ENCODE results near the gene GFPT1.

The GFPT1 gene

DNA sequence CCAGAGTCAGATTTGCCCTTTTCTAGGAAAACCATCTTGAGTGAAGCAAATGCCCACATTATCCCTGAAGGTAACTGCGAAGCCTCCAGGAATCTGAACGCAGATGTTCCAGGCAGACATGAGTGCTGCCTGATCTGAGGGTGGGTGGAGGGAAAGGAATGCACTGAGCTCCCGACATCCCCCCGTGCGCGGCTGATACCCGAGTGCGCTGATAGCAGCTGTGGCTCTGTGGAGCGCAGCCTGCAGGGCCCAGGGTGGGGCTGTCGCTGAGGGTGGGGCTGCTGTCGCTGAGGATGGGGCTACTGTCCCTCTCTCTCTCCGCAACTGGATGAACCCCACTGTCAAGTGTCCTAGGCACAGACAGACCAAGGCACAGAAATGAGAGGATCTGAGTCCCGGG, 82.4 kb downstream of the GFPT1 start:
- Histone ChIP-seq H3K4me3 (ENCODE audit: low read depth in 1 of 2, low read length in 2 of 2) (no peak overlapping the region), H3K9me3 (ENCODE audit: low read length) (no peaks in the 10 kb centered on the region), H3K9ac (ENCODE audit: low read length) (no peak overlapping the region), H3K4me1 (ENCODE audit: insufficient read depth, low read length) (peaks cover 29% of the 10 kb centered on the region), H3K36me3 (ENCODE audit: insufficient read depth, low read length) (no peaks in the 10 kb centered on the region), H3K27me3 (ENCODE audit: control insufficient read depth in 1 of 2, insufficient read depth in 2 of 2, low read length in 2 of 2) (no peaks in the 10 kb centered on the region), H3K27ac (ENCODE audit: low read depth, low read length) (no peak overlapping the region)

DNA sequence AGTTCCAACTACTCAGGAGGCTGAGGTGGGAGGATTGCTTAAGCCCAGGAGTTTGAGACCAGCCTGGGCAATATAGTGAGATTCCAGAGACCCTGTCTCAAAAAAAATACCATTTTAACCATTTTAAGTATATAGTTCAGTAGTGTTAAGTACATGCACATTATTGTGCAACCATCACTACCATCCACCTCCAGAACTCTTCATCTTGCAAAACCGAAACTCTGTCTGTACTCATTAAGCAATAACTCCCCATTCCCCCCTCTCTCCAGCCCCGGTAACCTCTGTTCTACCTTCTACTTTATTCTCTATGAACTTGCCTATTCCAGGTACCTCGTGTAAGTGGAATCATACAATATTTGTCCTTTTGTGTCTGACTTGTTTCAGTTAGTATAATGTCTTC, 86.4 kb downstream of the GFPT1 start:
- Histone ChIP-seq H3K36me3 (ENCODE audit: insufficient read depth, low read length) (no peaks in the 10 kb centered on the region), H3K9me3 (ENCODE audit: low read length) (no peaks in the 10 kb centered on the region), H3K4me3 (ENCODE audit: low read depth in 1 of 2, low read length in 2 of 2) (no peak overlapping the region), H3K27ac (ENCODE audit: low read depth, low read length) (no peak overlapping the region), H3K27me3 (ENCODE audit: control insufficient read depth in 1 of 2, insufficient read depth in 2 of 2, low read length in 2 of 2) (no peaks in the 10 kb centered on the region), H3K4me1 (ENCODE audit: insufficient read depth, low read length) (peaks cover under 1% of the 10 kb centered on the region), H3K9ac (ENCODE audit: low read length) (no peak overlapping the region)

DNA sequence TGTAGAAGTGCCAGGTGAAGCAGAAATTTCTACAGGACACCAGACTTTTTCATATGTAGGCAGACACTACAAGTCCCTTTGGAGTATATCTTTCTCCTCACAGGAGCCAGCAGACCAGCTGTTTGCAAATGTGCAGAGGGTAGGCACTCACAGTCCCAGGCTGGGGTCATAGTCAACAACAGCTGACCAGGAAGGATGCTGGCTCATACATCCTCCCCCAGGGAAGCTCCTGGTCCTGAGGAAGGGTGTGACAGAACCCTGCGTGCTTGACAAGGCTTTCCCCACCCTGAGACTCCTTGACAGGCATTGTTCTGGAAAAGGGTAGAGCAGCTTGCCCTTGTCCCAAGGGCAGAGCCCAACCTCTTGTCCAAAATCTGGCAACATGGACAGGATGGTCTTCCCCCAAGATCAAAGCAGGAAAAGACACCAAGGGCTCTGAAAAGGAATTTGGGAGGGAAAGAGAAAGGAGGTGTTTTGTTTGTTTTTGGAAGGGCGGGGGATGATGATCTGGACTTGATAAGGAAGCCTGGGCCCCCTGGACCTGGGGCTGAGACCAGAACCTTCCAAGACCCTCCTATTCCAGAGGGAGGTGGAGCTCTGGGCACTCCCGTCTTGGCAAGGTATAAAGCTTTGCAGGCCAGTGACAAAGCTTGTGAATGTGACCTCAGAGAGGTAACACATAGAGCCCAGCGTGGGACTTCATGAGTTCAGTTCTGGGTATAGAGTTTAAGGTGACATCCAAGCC, 87.1 kb downstream of the GFPT1 start:
- H3K9me3 ChIP-seq (ENCODE audit: low read length) = no peaks in the 10 kb centered on the region
- no peaks in the 10 kb centered on the region for H3K27me3 ChIP-seq (ENCODE audit: control insufficient read depth in 1 of 2, insufficient read depth in 2 of 2, low read length in 2 of 2)
- H3K36me3 ChIP-seq (ENCODE audit: insufficient read depth, low read length) = no peaks in the 10 kb centered on the region
- no peaks in the 10 kb centered on the region for H3K4me1 ChIP-seq (ENCODE audit: insufficient read depth, low read length)
- H3K4me3 ChIP-seq (ENCODE audit: low read depth in 1 of 2, low read length in 2 of 2) = no peak overlapping the region
- H3K27ac ChIP-seq (ENCODE audit: low read depth, low read length) = no peak overlapping the region
- no peak overlapping the region for H3K9ac ChIP-seq (ENCODE audit: low read length)

DNA sequence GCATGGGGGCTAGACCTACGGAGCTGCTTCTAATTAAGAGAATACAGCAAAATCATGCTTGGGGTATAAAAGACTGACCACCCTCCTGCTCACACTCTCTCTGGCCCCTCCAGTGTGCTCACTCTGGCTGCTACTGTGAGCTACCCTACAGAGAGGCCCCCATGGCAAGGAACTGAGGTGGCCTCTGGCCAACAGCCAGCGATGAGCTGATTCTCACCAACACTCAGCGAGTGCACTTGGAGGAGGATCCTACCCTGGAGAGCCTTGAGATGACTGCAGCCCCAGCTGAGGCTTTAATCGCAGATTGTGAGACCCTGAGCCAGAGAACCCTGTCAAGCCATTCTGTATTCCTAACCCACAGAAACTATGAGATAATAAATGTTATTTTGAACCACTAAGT, 88.2 kb downstream of the GFPT1 start:
- H3K36me3 ChIP-seq (ENCODE audit: insufficient read depth, low read length) = no peaks in the 10 kb centered on the region
- H3K27me3 ChIP-seq (ENCODE audit: control insufficient read depth in 1 of 2, insufficient read depth in 2 of 2, low read length in 2 of 2) = no peaks in the 10 kb centered on the region
- no peaks in the 10 kb centered on the region for H3K4me1 ChIP-seq (ENCODE audit: insufficient read depth, low read length)
- H3K27ac ChIP-seq (ENCODE audit: low read depth, low read length) = no peak overlapping the region
- H3K9me3 ChIP-seq (ENCODE audit: low read length) = no peaks in the 10 kb centered on the region
- no peak overlapping the region for H3K4me3 ChIP-seq (ENCODE audit: low read depth in 1 of 2, low read length in 2 of 2)
- no peak overlapping the region for H3K9ac ChIP-seq (ENCODE audit: low read length)

DNA sequence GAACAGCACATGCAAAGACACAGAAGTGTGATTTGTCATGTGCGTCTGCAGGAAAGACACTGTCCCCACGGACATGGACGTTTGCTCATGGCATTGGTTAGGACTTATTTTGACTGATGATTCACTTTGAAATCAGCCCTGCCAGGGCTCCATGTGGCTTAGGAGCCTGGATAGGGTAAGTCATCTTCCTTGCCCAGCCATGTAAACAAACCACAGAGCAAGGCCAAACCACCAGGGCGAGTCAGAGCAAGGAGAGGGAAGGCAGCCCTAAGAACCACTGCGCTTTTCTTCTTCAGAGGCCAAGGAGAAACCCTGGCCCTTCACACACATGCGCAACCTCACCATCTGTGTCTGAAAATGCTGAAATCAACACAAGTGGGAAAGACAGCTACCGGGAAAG, 88.8 kb downstream of the GFPT1 start:
- Histone ChIP-seq H3K4me3 (ENCODE audit: low read depth in 1 of 2, low read length in 2 of 2) (no peak overlapping the region), H3K9me3 (ENCODE audit: low read length) (no peaks in the 10 kb centered on the region), H3K9ac (ENCODE audit: low read length) (no peak overlapping the region), H3K27me3 (ENCODE audit: control insufficient read depth in 1 of 2, insufficient read depth in 2 of 2, low read length in 2 of 2) (no peaks in the 10 kb centered on the region), H3K27ac (ENCODE audit: low read depth, low read length) (no peak overlapping the region), H3K36me3 (ENCODE audit: insufficient read depth, low read length) (no peaks in the 10 kb centered on the region), H3K4me1 (ENCODE audit: insufficient read depth, low read length) (no peaks in the 10 kb centered on the region)

DNA sequence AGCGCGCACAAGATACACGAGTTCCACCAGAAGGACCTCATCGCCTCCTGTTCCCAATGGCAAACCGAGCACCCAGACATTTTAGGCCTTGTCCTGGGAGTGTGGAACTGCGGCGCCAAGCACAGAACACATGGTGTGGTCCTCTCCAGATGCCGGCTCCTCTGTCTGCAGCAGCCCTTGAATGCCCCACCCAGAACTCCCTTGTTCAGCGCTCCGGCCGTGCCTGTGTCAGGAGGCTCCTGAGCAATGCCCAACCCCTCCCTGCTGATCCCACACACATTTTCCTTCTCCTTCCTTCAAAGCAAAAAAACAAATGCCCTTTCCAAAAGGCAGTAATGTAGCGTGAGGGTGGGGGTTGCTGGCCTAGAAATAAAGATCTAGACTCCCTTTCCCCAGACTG, 89.8 kb downstream of the GFPT1 start:
- H3K9me3 ChIP-seq (ENCODE audit: low read length) = no peaks in the 10 kb centered on the region
- H3K27ac ChIP-seq (ENCODE audit: low read depth, low read length) = no peak overlapping the region
- no peak overlapping the region for H3K4me3 ChIP-seq (ENCODE audit: low read depth in 1 of 2, low read length in 2 of 2)
- H3K27me3 ChIP-seq (ENCODE audit: control insufficient read depth in 1 of 2, insufficient read depth in 2 of 2, low read length in 2 of 2) = no peaks in the 10 kb centered on the region
- H3K36me3 ChIP-seq (ENCODE audit: insufficient read depth, low read length) = no peaks in the 10 kb centered on the region
- H3K9ac ChIP-seq (ENCODE audit: low read length) = no peak overlapping the region
- peaks cover 3% of the 10 kb centered on the region for H3K4me1 ChIP-seq (ENCODE audit: insufficient read depth, low read length)

DNA sequence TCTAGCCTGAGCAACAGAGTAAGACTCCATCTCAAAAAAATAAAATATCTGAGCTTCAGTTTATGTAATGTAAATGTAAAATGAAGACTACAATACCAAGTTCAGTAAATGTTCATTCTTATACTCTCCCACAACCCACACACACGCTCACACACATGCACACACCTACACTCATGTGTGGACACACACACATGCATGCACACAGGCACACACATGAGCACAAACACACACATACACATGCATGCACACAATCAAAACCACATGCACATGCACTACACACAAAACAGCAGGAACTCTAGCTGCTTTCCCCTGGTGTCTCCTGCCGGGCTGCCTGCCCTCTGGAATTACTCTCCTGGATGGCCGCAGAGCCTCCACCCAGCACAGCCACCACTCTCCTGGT, 90.6 kb downstream of the GFPT1 start:
- H3K9me3 ChIP-seq (ENCODE audit: low read length) = no peaks in the 10 kb centered on the region
- no peaks in the 10 kb centered on the region for H3K36me3 ChIP-seq (ENCODE audit: insufficient read depth, low read length)
- H3K4me1 ChIP-seq (ENCODE audit: insufficient read depth, low read length) = peaks cover 11% of the 10 kb centered on the region
- no peaks in the 10 kb centered on the region for H3K27me3 ChIP-seq (ENCODE audit: control insufficient read depth in 1 of 2, insufficient read depth in 2 of 2, low read length in 2 of 2)
- no peak overlapping the region for H3K9ac ChIP-seq (ENCODE audit: low read length)
- no peak overlapping the region for H3K4me3 ChIP-seq (ENCODE audit: low read depth in 1 of 2, low read length in 2 of 2)
- no peak overlapping the region for H3K27ac ChIP-seq (ENCODE audit: low read depth, low read length)

DNA sequence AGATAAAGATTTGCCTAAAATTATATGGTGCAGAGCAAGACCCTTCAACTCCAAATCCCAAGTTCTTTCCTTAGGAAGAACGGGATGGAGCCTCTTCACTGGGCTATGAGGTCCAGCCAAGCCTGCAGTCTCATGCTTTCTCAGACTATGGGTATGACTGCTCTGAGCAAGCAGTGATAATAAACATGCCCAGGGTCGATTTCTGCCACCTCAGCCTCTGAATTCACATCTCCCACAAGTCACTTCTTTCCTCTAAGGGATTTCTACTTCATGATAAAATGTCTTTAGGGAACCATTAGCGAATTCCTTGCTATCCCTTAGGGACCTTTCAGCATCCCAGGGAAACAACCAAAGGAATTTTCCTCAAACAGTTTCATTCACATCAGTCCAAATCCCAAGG, 94.8 kb downstream of the GFPT1 start:
- H3K36me3 ChIP-seq (ENCODE audit: insufficient read depth, low read length) = no peaks in the 10 kb centered on the region
- H3K4me3 ChIP-seq (ENCODE audit: low read depth in 1 of 2, low read length in 2 of 2) = no peak overlapping the region
- H3K9me3 ChIP-seq (ENCODE audit: low read length) = no peaks in the 10 kb centered on the region
- no peak overlapping the region for H3K9ac ChIP-seq (ENCODE audit: low read length)
- no peaks in the 10 kb centered on the region for H3K27me3 ChIP-seq (ENCODE audit: control insufficient read depth in 1 of 2, insufficient read depth in 2 of 2, low read length in 2 of 2)
- peaks cover 23% of the 10 kb centered on the region for H3K4me1 ChIP-seq (ENCODE audit: insufficient read depth, low read length)
- peak overlapping the region; percentile 50 for H3K27ac ChIP-seq (ENCODE audit: low read depth, low read length)

DNA sequence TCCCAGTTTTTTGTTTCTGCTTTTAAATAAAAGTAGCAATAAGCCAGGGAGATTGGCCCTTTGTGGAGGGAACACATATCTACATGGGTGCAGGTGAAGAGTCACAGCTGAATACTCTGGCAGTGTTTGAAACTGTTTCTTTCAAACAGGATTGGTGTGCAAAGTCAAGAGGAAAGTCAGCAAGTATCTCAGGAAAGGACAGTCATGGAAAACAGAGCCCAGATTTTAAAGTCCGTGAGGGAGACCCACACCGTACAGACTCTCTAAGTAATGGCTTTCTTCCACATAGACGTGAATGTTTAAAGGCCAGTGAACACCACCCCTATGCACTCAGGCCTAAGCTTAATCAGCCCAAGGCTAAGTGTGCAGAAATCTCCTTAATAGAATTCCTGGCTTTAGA, 95.3 kb downstream of the GFPT1 start:
- Histone ChIP-seq H3K36me3 (ENCODE audit: insufficient read depth, low read length) (no peaks in the 10 kb centered on the region), H3K4me1 (ENCODE audit: insufficient read depth, low read length) (peaks cover 23% of the 10 kb centered on the region), H3K9me3 (ENCODE audit: low read length) (no peaks in the 10 kb centered on the region), H3K27me3 (ENCODE audit: control insufficient read depth in 1 of 2, insufficient read depth in 2 of 2, low read length in 2 of 2) (no peaks in the 10 kb centered on the region), H3K9ac (ENCODE audit: low read length) (no peak overlapping the region), H3K4me3 (ENCODE audit: low read depth in 1 of 2, low read length in 2 of 2) (no peak overlapping the region), H3K27ac (ENCODE audit: low read depth, low read length) (peak overlapping the region; percentile 50)

DNA sequence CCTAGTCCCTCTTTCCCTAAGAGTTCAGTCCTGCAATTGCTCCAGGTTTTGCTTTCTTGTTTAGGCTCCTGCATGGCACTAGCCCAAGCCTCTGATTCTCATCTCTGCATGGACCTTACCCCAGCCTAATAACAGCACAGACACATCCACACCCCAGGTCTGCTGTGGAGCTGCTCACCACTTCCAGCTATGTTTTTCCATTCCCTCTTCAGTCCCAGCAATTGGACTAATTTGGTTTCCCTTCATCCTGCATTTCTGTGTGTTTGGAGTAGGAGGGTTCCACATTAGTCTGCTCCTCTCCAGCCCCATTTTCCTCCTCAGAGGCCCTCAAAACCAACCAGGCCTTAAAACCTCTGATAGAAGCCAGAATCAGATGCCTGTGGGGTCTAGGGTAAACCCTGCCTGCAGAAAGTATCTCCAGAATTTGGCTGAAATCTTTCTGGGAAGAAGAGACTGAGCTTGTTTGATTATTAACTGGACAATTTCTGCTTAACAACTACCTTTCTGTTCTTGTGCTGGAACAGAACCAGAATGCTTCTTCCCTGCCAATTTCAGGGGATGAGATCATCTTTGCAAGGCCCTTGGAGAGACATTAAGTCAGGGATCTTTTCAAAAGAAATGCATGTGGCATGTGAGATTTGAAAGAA, 95.9 kb downstream of the GFPT1 start:
- no peak overlapping the region for H3K9ac ChIP-seq (ENCODE audit: low read length)
- peak overlapping the region; percentile 50 for H3K27ac ChIP-seq (ENCODE audit: low read depth, low read length)
- peaks cover 23% of the 10 kb centered on the region for H3K4me1 ChIP-seq (ENCODE audit: insufficient read depth, low read length)
- H3K36me3 ChIP-seq (ENCODE audit: insufficient read depth, low read length) = no peaks in the 10 kb centered on the region
- H3K9me3 ChIP-seq (ENCODE audit: low read length) = no peaks in the 10 kb centered on the region
- no peaks in the 10 kb centered on the region for H3K27me3 ChIP-seq (ENCODE audit: control insufficient read depth in 1 of 2, insufficient read depth in 2 of 2, low read length in 2 of 2)
- H3K4me3 ChIP-seq (ENCODE audit: low read depth in 1 of 2, low read length in 2 of 2) = no peak overlapping the region

DNA sequence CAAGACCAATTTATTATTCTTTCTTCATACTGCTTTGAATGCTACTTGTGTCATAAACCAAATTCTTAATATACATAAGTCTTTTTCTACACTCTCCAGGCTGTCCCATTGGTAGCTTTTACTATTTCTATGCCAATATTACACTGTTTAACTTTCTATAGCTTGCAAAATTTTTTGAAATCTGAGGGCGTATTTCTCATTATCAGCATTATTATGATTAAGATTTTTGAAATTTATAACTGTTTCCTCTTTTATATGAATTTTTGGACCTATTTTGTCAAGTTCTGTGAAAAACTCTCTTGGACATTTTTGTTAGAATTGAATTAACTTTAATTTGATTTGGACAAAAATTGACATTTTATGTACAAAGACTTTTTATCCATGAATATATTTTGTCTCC, 98.6 kb downstream of the GFPT1 start:
- no peak overlapping the region for H3K9ac ChIP-seq (ENCODE audit: low read length)
- H3K27me3 ChIP-seq (ENCODE audit: control insufficient read depth in 1 of 2, insufficient read depth in 2 of 2, low read length in 2 of 2) = no peaks in the 10 kb centered on the region
- H3K4me1 ChIP-seq (ENCODE audit: insufficient read depth, low read length) = peaks cover 23% of the 10 kb centered on the region
- no peaks in the 10 kb centered on the region for H3K9me3 ChIP-seq (ENCODE audit: low read length)
- H3K36me3 ChIP-seq (ENCODE audit: insufficient read depth, low read length) = no peaks in the 10 kb centered on the region
- no peak overlapping the region for H3K27ac ChIP-seq (ENCODE audit: low read depth, low read length)
- no peak overlapping the region for H3K4me3 ChIP-seq (ENCODE audit: low read depth in 1 of 2, low read length in 2 of 2)

DNA sequence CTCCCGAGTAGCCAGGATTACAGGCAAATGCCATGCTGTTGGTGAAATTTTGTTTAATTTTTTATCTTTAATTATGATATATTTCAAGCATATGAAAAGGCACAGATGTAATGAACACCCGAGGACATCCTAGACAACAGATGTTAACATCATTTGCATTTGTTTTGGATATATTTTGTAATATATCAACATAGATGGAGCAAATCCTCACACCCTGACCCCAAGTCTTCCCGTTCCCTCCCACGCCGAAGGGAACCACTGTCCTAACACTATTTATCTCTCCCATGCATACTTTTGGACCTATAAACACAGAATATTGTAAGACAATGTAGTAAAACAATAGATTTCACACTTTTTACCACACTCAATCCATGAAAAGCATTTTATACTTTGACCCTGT, 99.5 kb downstream of the GFPT1 start:
- Histone ChIP-seq H3K9ac (ENCODE audit: low read length) (no peak overlapping the region), H3K36me3 (ENCODE audit: insufficient read depth, low read length) (no peaks in the 10 kb centered on the region), H3K4me3 (ENCODE audit: low read depth in 1 of 2, low read length in 2 of 2) (no peak overlapping the region), H3K4me1 (ENCODE audit: insufficient read depth, low read length) (peaks cover 23% of the 10 kb centered on the region), H3K9me3 (ENCODE audit: low read length) (no peaks in the 10 kb centered on the region), H3K27ac (ENCODE audit: low read depth, low read length) (no peak overlapping the region), H3K27me3 (ENCODE audit: control insufficient read depth in 1 of 2, insufficient read depth in 2 of 2, low read length in 2 of 2) (no peaks in the 10 kb centered on the region)
